HUES6 (cell line): ENCODE data around the gene CRTAC1.

Experiments
- H3K27ac ChIP-seq: 2 replicates; pipeline ENCODE4 v1.7.0; 2013; ENCODE audit warnings: low read depth, mild to moderate bottlenecking, low read length, inconsistent platforms
- H3K27me3 ChIP-seq: 2 replicates; pipeline ENCODE4 v1.6.1; 2013; ENCODE audit warnings: low read length; ENCODE audit not compliant: control insufficient read depth, insufficient read depth
- H3K36me3 ChIP-seq: 2 replicates; pipeline ENCODE4 v1.6.1; 2013; ENCODE audit warnings: low read length; ENCODE audit not compliant: control insufficient read depth, insufficient read depth
- H3K4me1 ChIP-seq: 2 replicates; pipeline ENCODE4 v1.6.1; 2013; ENCODE audit warnings: low read length; ENCODE audit not compliant: control insufficient read depth, insufficient read depth
- H3K4me3 ChIP-seq: 2 replicates; pipeline ENCODE4 v1.5.1; 2013; ENCODE audit warnings: low read depth, low read length
- H3K9ac ChIP-seq: one replicate; pipeline ENCODE4 v1.6.1; 2013; ENCODE audit warnings: mild to moderate bottlenecking, low read length
- H3K9me3 ChIP-seq: 2 replicates; pipeline ENCODE4 v1.6.1; 2013; ENCODE audit warnings: low read depth, low read length; ENCODE audit not compliant: control insufficient read depth, insufficient read depth

The CRTAC1 gene

GRCh38 chr10:97937054-97937453 lies 93.4 kb downstream of the CRTAC1 start:
- H3K27me3 ChIP-seq, result no peaks in the 10 kb centered on the region; the same call in none of the 2 replicates
- no peak overlapping the region for H3K27ac ChIP-seq
- no peaks in the 10 kb centered on the region for H3K36me3 ChIP-seq

GRCh38 chr10:97936126-97936525 lies 94.3 kb downstream of the CRTAC1 start:
- Histone ChIP-seq H3K9ac (no peak overlapping the region), H3K27me3 (no peaks in the 10 kb centered on the region; the same call in none of the 2 replicates), H3K27ac (no peak overlapping the region), H3K4me1 (no peaks in the 10 kb centered on the region), H3K4me3 (no peak overlapping the region), H3K9me3 (no peaks in the 10 kb centered on the region), H3K36me3 (no peaks in the 10 kb centered on the region)

More at GRCh38 chr10:97937054-97937453, 93.4 kb downstream of the CRTAC1 start:
- no peaks in the 10 kb centered on the region for H3K9me3 ChIP-seq
- H3K9ac ChIP-seq, result no peak overlapping the region
- H3K4me1 ChIP-seq, result no peaks in the 10 kb centered on the region
- H3K4me3 ChIP-seq, result no peak overlapping the region

- Histone ChIP-seq H3K27ac (no peak overlapping the region), H3K9ac (no peak overlapping the region), H3K36me3 (no peaks in the 10 kb centered on the region), H3K9me3 (no peaks in the 10 kb centered on the region), H3K27me3 (peaks cover 12% of the 10 kb centered on the region; the same call in 1 of the 2 replicates), H3K4me1 (no peaks in the 10 kb centered on the region), H3K4me3 (no peak overlapping the region)
Observed at GRCh38 chr10:97932932-97933530, 97.4 kb downstream of the CRTAC1 start.

- Histone ChIP-seq H3K9me3 (no peaks in the 10 kb centered on the region), H3K9ac (no peak overlapping the region), H3K27ac (no peak overlapping the region), H3K27me3 (peaks cover 19% of the 10 kb centered on the region; the same call in 1 of the 2 replicates), H3K36me3 (no peaks in the 10 kb centered on the region), H3K4me3 (no peak overlapping the region), H3K4me1 (no peaks in the 10 kb centered on the region)
Observed at GRCh38 chr10:97931041-97931440, 99.4 kb downstream of the CRTAC1 start.

- no peak overlapping the region for H3K4me3 ChIP-seq
- no peaks in the 10 kb centered on the region for H3K9me3 ChIP-seq
- H3K27me3 ChIP-seq, result peaks cover 27% of the 10 kb centered on the region; the same call in 1 of the 2 replicates
- no peaks in the 10 kb centered on the region for H3K4me1 ChIP-seq
- H3K27ac ChIP-seq, result no peak overlapping the region
- H3K9ac ChIP-seq, result no peak overlapping the region
- H3K36me3 ChIP-seq, result no peaks in the 10 kb centered on the region
Observed at GRCh38 chr10:97928897-97929296, 101.5 kb downstream of the CRTAC1 start.

GRCh38 chr10:97927622-97928021 lies 102.8 kb downstream of the CRTAC1 start:
- no peak overlapping the region for H3K4me3 ChIP-seq
- H3K27me3 ChIP-seq, result peaks cover 37% of the 10 kb centered on the region; the same call in 1 of the 2 replicates
- no peak overlapping the region for H3K9ac ChIP-seq
- H3K36me3 ChIP-seq, result no peaks in the 10 kb centered on the region
- no peaks in the 10 kb centered on the region for H3K9me3 ChIP-seq
- H3K4me1 ChIP-seq, result no peaks in the 10 kb centered on the region
- no peak overlapping the region for H3K27ac ChIP-seq

- Histone ChIP-seq H3K27ac (no peak overlapping the region), H3K4me3 (no peak overlapping the region), H3K27me3 (peaks cover 37% of the 10 kb centered on the region; the same call in 1 of the 2 replicates), H3K36me3 (no peaks in the 10 kb centered on the region), H3K9ac (no peak overlapping the region), H3K9me3 (no peaks in the 10 kb centered on the region), H3K4me1 (no peaks in the 10 kb centered on the region)
Observed at GRCh38 chr10:97926055-97926454, 104.4 kb downstream of the CRTAC1 start.

- H3K9me3 ChIP-seq, result no peaks in the 10 kb centered on the region
Observed at GRCh38 chr10:97925308-97925938, 105.0 kb downstream of the CRTAC1 start.

GRCh38 chr10:97924678-97925077 lies 105.7 kb downstream of the CRTAC1 start:
- H3K9ac ChIP-seq, result no peak overlapping the region
- no peak overlapping the region for H3K4me3 ChIP-seq
- no peak overlapping the region for H3K27ac ChIP-seq
- no peaks in the 10 kb centered on the region for H3K4me1 ChIP-seq
- no peaks in the 10 kb centered on the region for H3K36me3 ChIP-seq
- peaks cover 37% of the 10 kb centered on the region; the same call in 1 of the 2 replicates for H3K27me3 ChIP-seq
- H3K9me3 ChIP-seq, result no peaks in the 10 kb centered on the region

More at GRCh38 chr10:97925308-97925938, 105.0 kb downstream of the CRTAC1 start:
- no peak overlapping the region for H3K4me3 ChIP-seq
- no peaks in the 10 kb centered on the region for H3K36me3 ChIP-seq
- peaks cover 37% of the 10 kb centered on the region; the same call in 1 of the 2 replicates for H3K27me3 ChIP-seq
- H3K9ac ChIP-seq, result no peak overlapping the region
- no peaks in the 10 kb centered on the region for H3K4me1 ChIP-seq
- no peak overlapping the region for H3K27ac ChIP-seq

- Histone ChIP-seq H3K27ac (no peak overlapping the region), H3K36me3 (no peaks in the 10 kb centered on the region), H3K4me1 (no peaks in the 10 kb centered on the region), H3K9ac (no peak overlapping the region), H3K27me3 (peaks cover 32% of the 10 kb centered on the region; the same call in 1 of the 2 replicates), H3K9me3 (no peaks in the 10 kb centered on the region), H3K4me3 (no peak overlapping the region)
Observed at GRCh38 chr10:97923476-97923875, 106.9 kb downstream of the CRTAC1 start.

- H3K4me3 ChIP-seq, result no peak overlapping the region
- no peaks in the 10 kb centered on the region for H3K36me3 ChIP-seq
- no peaks in the 10 kb centered on the region for H3K9me3 ChIP-seq
- no peak overlapping the region for H3K9ac ChIP-seq
- H3K4me1 ChIP-seq, result no peaks in the 10 kb centered on the region
- peaks cover 32% of the 10 kb centered on the region; the same call in 1 of the 2 replicates for H3K27me3 ChIP-seq
- no peak overlapping the region for H3K27ac ChIP-seq
Observed at GRCh38 chr10:97923057-97923456, 107.4 kb downstream of the CRTAC1 start.
